HG03354 (cell line): ENCODE results near the gene NELL1.

ENCODE experiments used
- ATAC-seq: cut with Tn5 transposase; IDR thresholded peaks from one replicate; pipeline ENCODE4 v1.9.1; 2021; ENCODE audit warnings: mild to moderate bottlenecking; ENCODE audit not compliant: unreplicated experiment, poor library complexity, severe bottlenecking

NELL1 gene

GRCh38 chr11:20661850-20662249 lies 7.5 kb upstream of the NELL1 start:
- ATAC-seq = no peak

GRCh38 chr11:20668131-20668809 lies 1.1 kb upstream of the NELL1 start:
- ATAC-seq = no peak

GRCh38 chr11:20669820-20670684 lies 666 bp downstream of the NELL1 start:
- ATAC-seq = no peak

GRCh38 chr11:20670932-20671403 lies 1.6 kb downstream of the NELL1 start:
- ATAC-seq = no peak

GRCh38 chr11:20671856-20672546 lies 2.6 kb downstream of the NELL1 start:
- no peak for ATAC-seq

GRCh38 chr11:20672575-20672974 lies 3.2 kb downstream of the NELL1 start:
- ATAC-seq = no peak

GRCh38 chr11:20676658-20677057 lies 7.3 kb downstream of the NELL1 start:
- ATAC-seq = no peak

- ATAC-seq = no peak
Observed at GRCh38 chr11:20688761-20689160, 19.4 kb downstream of the NELL1 start.

GRCh38 chr11:20707876-20708275 lies 38.5 kb downstream of the NELL1 start:
- ATAC-seq = no peak

GRCh38 chr11:20712912-20713311 lies 43.5 kb downstream of the NELL1 start:
- no peak for ATAC-seq

- no peak for ATAC-seq
Observed at GRCh38 chr11:20715464-20715863, 46.1 kb downstream of the NELL1 start.

GRCh38 chr11:20715931-20716330 lies 46.5 kb downstream of the NELL1 start:
- no peak for ATAC-seq

- no peak for ATAC-seq
Observed at GRCh38 chr11:20719821-20720220, 50.4 kb downstream of the NELL1 start.

- ATAC-seq = no peak
Observed at GRCh38 chr11:20723366-20723765, 54.0 kb downstream of the NELL1 start.

- no peak for ATAC-seq
Observed at GRCh38 chr11:20729597-20730105, 60.3 kb downstream of the NELL1 start.

- ATAC-seq = no peak
Observed at GRCh38 chr11:20731676-20732215, 62.4 kb downstream of the NELL1 start.

GRCh38 chr11:20739107-20739506 lies 69.7 kb downstream of the NELL1 start:
- ATAC-seq = no peak

- ATAC-seq = no peak
Observed at GRCh38 chr11:20739577-20739976, 70.2 kb downstream of the NELL1 start.

GRCh38 chr11:20754933-20755332 lies 85.5 kb downstream of the NELL1 start:
- no peak for ATAC-seq

- ATAC-seq = no peak
Observed at GRCh38 chr11:20759541-20759940, 90.2 kb downstream of the NELL1 start.
